CD8-positive, alpha-beta memory T cell (primary cell): ENCODE measurements around the gene PLEKHA4. TPM values are rescaled to one million over a fixed set of nuclear protein-coding genes. Genes with fewer than 3 reads are reported as not detected.
A peak's percentile ranks its signal among the peaks of the same experiment; 100 is the strongest.

Experiments
- CTCF ChIA-PET: fragments of 350-600 bp; sonication (Branson Sonifier 250); formaldehyde crosslinking; loops from one replicate; lab custom pipeline; 2021; ENCODE audit warnings: antibody characterized with exemption; lab: Charles Lee
- POLR2A ChIA-PET: fragments of 350-600 bp; sonication (Branson Sonifier 250); formaldehyde crosslinking; loops from one replicate; lab custom pipeline; 2021; ENCODE audit warnings: antibody characterized with exemption; lab: Charles Lee
- DNase-seq, 5 donors: peaks; one replicate each; pipeline versions ENCODE4 v3.0.0 to v3.0.0-alpha.2; 2020 to 2022; ENCODE audit warnings: mixed read lengths in 1 of 5
- H3K27ac ChIP-seq: one replicate; pipeline ENCODE4 v1.7.0; 2013; ENCODE audit warnings: low read depth, mild to moderate bottlenecking, low read length, moderate library complexity
- H3K27me3 ChIP-seq: 2 replicates; pipeline ENCODE4 v1.7.0; 2013; ENCODE audit warnings: low read length, mild to moderate bottlenecking; ENCODE audit not compliant: insufficient read depth, poor library complexity, severe bottlenecking
- H3K36me3 ChIP-seq: 2 replicates; pipeline ENCODE4 v1.7.0; 2013; ENCODE audit warnings: mild to moderate bottlenecking, low read length, moderate library complexity; ENCODE audit not compliant: insufficient read depth
- H3K4me1 ChIP-seq: 2 replicates; pipeline ENCODE4 v1.7.0; 2013; ENCODE audit warnings: mild to moderate bottlenecking, low read length, moderate library complexity; ENCODE audit not compliant: insufficient read depth
- H3K4me3 ChIP-seq: 2 replicates; pipeline ENCODE4 v1.7.0; 2013; ENCODE audit warnings: mild to moderate bottlenecking, low read length
- H3K9me3 ChIP-seq: 2 replicates; pipeline ENCODE4 v1.7.0; 2013; ENCODE audit warnings: mild to moderate bottlenecking, low read length
- H3K27ac Mint-ChIP-seq, 8 donors: one replicate each; pipeline ENCODE4 v1.8.0; 2020 to 2021; ENCODE audit warnings: mixed read lengths in 8 of 8, mild to moderate bottlenecking in 6 of 8, inconsistent platforms in 3 of 8, moderate library complexity in 3 of 8
- H3K27me3 Mint-ChIP-seq, 2 donors: one replicate each; pipeline ENCODE4 v1.8.0; 2020 to 2021; ENCODE audit warnings: mixed read lengths in 2 of 2, mild to moderate bottlenecking in 1 of 2, moderate library complexity in 1 of 2
- H3K36me3 Mint-ChIP-seq, 3 donors: one replicate each; pipeline ENCODE4 v1.8.0; 2020 to 2021; ENCODE audit warnings: mixed read lengths in 3 of 3, inconsistent platforms in 1 of 3, mild to moderate bottlenecking in 1 of 3
- H3K4me1 Mint-ChIP-seq, 3 donors: one replicate each; pipeline ENCODE4 v1.8.0; 2020 to 2021; ENCODE audit warnings: mixed read lengths in 3 of 3, inconsistent platforms in 1 of 3, mild to moderate bottlenecking in 1 of 3
- H3K4me3 Mint-ChIP-seq, 7 donors: one replicate each; pipeline ENCODE4 v1.8.0; 2020 to 2021; ENCODE audit warnings: mixed read lengths in 7 of 7, mild to moderate bottlenecking in 6 of 7, moderate library complexity in 4 of 7, inconsistent platforms in 2 of 7
- H3K9me3 Mint-ChIP-seq, 5 donors: one replicate each; pipeline ENCODE4 v1.8.0; 2020 to 2022; ENCODE audit warnings: mixed read lengths in 5 of 5, mild to moderate bottlenecking in 3 of 5, moderate library complexity in 2 of 5, inconsistent platforms in 1 of 5
- polyA plus RNA-seq: library from polyadenylated mRNA; unstranded; fragments of 300-500 nt; fragmentation: Illumina TruSeq; gene quantifications from one replicate; pipeline ENCODE4 v1.2.3, GENCODE V29; 2021
- total RNA-seq, 2 experiments: library from RNA; stranded (reverse); gene quantifications; one replicate each; pipeline ENCODE4 v1.2.3, GENCODE V29; 2021

Gene PLEKHA4
- total and polyA plus RNA-seq, 3 experiments from 2014 or later = 2.5 to 4.1 (median 2.7) TPM

- H3K4me3 ChIP-seq = no peak overlapping the region
- Mint-ChIP-seq H3K4me1 (no peaks in the 10 kb centered on the region), H3K9me3 (no peaks in the 10 kb centered on the region), H3K36me3 (no peaks in the 10 kb centered on the region), H3K27me3 (no peaks in the 10 kb centered on the region), H3K4me3 (no peak overlapping the region), H3K27ac (no peak overlapping the region)
- DNase-seq = no peak
- POLR2A ChIA-PET = no interaction called here
- H3K36me3 ChIP-seq = no peaks in the 10 kb centered on the region
- H3K4me1 ChIP-seq = no peaks in the 10 kb centered on the region
- CTCF ChIA-PET = no interaction called here
- no peaks in the 10 kb centered on the region for H3K9me3 ChIP-seq
- H3K27me3 ChIP-seq = no peaks in the 10 kb centered on the region
- H3K27ac ChIP-seq = no peak overlapping the region
These were observed 45.9 kb downstream of the PLEKHA4 start for GRCh38 chr19:48822514-48822913.

GRCh38 chr19:48821633-48822032, 46.8 kb downstream of the PLEKHA4 start:
- Mint-ChIP-seq H3K27ac (no peak overlapping the region), H3K4me3 (no peak overlapping the region), H3K27me3 (no peaks in the 10 kb centered on the region), H3K36me3 (no peaks in the 10 kb centered on the region), H3K4me1 (no peaks in the 10 kb centered on the region), H3K9me3 (no peaks in the 10 kb centered on the region)
- H3K4me3 ChIP-seq = no peak overlapping the region
- H3K36me3 ChIP-seq = no peaks in the 10 kb centered on the region
- POLR2A ChIA-PET = no interaction called here
- no peaks in the 10 kb centered on the region for H3K9me3 ChIP-seq
- no peak for DNase-seq
- CTCF ChIA-PET = interaction anchor here (0.6 to 1.4 kb wide), 2 partner anchors 21 to 305 kb away, joined by 3 to 4 read pairs; no protein-coding TSS in a partner anchor
- H3K27me3 ChIP-seq = no peaks in the 10 kb centered on the region
- no peak overlapping the region for H3K27ac ChIP-seq
- H3K4me1 ChIP-seq = no peaks in the 10 kb centered on the region

GRCh38 chr19:48819366-48819816, 49.0 kb downstream of the PLEKHA4 start:
- Histone ChIP-seq H3K27ac (no peak overlapping the region), H3K9me3 (no peaks in the 10 kb centered on the region), H3K27me3 (no peaks in the 10 kb centered on the region), H3K4me1 (peaks cover 5% of the 10 kb centered on the region), H3K36me3 (no peaks in the 10 kb centered on the region), H3K4me3 (no peak overlapping the region)
- no peak overlapping the region for H3K4me3 Mint-ChIP-seq
- CTCF ChIA-PET = no interaction called here
- no peaks in the 10 kb centered on the region for H3K9me3 Mint-ChIP-seq
- POLR2A ChIA-PET = interaction anchor here (0.6 kb wide), 1 partner anchor 174 kb away, joined by 3 read pairs; no protein-coding TSS in a partner anchor
- H3K36me3 Mint-ChIP-seq = no peaks in the 10 kb centered on the region
- H3K4me1 Mint-ChIP-seq = peaks cover 0 to 5% (median 0%) of the 10 kb centered on the region in 3 donors
- peak overlapping the region in 1 of 8 donors; percentile 11 for H3K27ac Mint-ChIP-seq
- DNase-seq = no peak
- H3K27me3 Mint-ChIP-seq = no peaks in the 10 kb centered on the region

- DNase-seq = no peak
- H3K4me3 ChIP-seq = no peak overlapping the region
- no peaks in the 10 kb centered on the region for H3K27me3 Mint-ChIP-seq
- no peak overlapping the region for H3K27ac Mint-ChIP-seq
- peaks cover 0 to 5% (median 0%) of the 10 kb centered on the region in 3 donors for H3K4me1 Mint-ChIP-seq
- ChIA-PET CTCF (no interaction called here), POLR2A (no interaction called here)
- H3K9me3 ChIP-seq = no peaks in the 10 kb centered on the region
- H3K9me3 Mint-ChIP-seq = no peaks in the 10 kb centered on the region
- no peaks in the 10 kb centered on the region for H3K36me3 ChIP-seq
- H3K36me3 Mint-ChIP-seq = no peaks in the 10 kb centered on the region
- no peaks in the 10 kb centered on the region for H3K27me3 ChIP-seq
- H3K4me1 ChIP-seq = peaks cover 5% of the 10 kb centered on the region
- no peak overlapping the region for H3K27ac ChIP-seq
- H3K4me3 Mint-ChIP-seq = no peak overlapping the region
These were observed 50.1 kb downstream of the PLEKHA4 start for GRCh38 chr19:48818234-48818820.

DNA sequence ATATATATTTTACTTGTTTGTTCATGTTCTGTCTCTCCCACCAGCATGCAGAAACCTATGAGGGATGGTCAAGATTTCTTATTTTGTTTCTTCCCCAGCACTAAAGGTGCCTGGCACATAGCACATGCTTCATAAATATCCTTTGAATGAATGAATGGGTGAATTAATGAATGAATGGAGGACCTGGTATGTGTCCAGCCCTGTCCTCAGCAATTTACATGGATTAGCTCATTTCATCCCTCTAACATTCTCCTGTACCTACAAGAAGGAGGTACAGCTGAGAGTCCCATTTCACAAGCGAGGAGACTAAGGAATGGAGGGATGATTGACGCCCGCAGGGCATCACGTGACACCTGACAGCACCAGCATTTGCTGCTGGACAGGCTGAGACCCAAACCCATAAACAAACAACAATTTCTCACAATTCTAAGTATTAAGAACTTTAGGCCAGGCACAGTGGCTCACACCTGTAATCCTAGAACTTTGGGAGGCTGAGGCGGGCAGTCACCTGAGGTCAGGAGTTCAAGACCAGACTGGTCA, 50.8 kb downstream of the PLEKHA4 start:
- no peaks in the 10 kb centered on the region for H3K36me3 ChIP-seq
- no peak for DNase-seq
- Mint-ChIP-seq H3K27ac (no peak overlapping the region), H3K36me3 (no peaks in the 10 kb centered on the region), H3K27me3 (no peaks in the 10 kb centered on the region), H3K4me3 (no peak overlapping the region), H3K4me1 (peaks cover 3 to 8% (median 3%) of the 10 kb centered on the region in 3 donors), H3K9me3 (no peaks in the 10 kb centered on the region)
- H3K4me1 ChIP-seq = peaks cover 5% of the 10 kb centered on the region
- POLR2A ChIA-PET = interaction anchor here (1.5 kb wide), 1 partner anchor 22 kb away, joined by 4 read pairs; no protein-coding TSS in a partner anchor
- no peak overlapping the region for H3K27ac ChIP-seq
- no peaks in the 10 kb centered on the region for H3K9me3 ChIP-seq
- H3K27me3 ChIP-seq = no peaks in the 10 kb centered on the region
- no peak overlapping the region for H3K4me3 ChIP-seq
- CTCF ChIA-PET = no interaction called here

- peaks cover 5% of the 10 kb centered on the region for H3K4me1 ChIP-seq
- H3K4me3 Mint-ChIP-seq = peak overlapping the region in 1 of 7 donors; percentile 38
- no peaks in the 10 kb centered on the region for H3K36me3 ChIP-seq
- no peaks in the 10 kb centered on the region for H3K27me3 Mint-ChIP-seq
- POLR2A ChIA-PET = interaction anchor here (1.5 kb wide), 1 partner anchor 20 kb away, joined by 4 read pairs; no protein-coding TSS in a partner anchor
- peak overlapping the region in 1 of 8 donors; percentile 32 for H3K27ac Mint-ChIP-seq
- no peaks in the 10 kb centered on the region for H3K9me3 Mint-ChIP-seq
- CTCF ChIA-PET = interaction anchor here (0.7 to 2.3 kb wide), 3 partner anchors 18 to 475 kb away, joined by 3 to 7 read pairs (median 5); no protein-coding TSS in a partner anchor
- H3K4me3 ChIP-seq = no peak overlapping the region
- H3K36me3 Mint-ChIP-seq = no peaks in the 10 kb centered on the region
- H3K9me3 ChIP-seq = no peaks in the 10 kb centered on the region
- peaks cover 8 to 15% (median 10%) of the 10 kb centered on the region in 3 donors for H3K4me1 Mint-ChIP-seq
- no peak for DNase-seq
- no peak overlapping the region for H3K27ac ChIP-seq
- no peaks in the 10 kb centered on the region for H3K27me3 ChIP-seq
These were observed 52.4 kb downstream of the PLEKHA4 start for GRCh38 chr19:48815870-48816501.

- peaks cover 15 to 22% (median 19%) of the 10 kb centered on the region in 3 donors for H3K4me1 Mint-ChIP-seq
- DNase-seq = no peak
- H3K36me3 ChIP-seq = no peaks in the 10 kb centered on the region
- peak overlapping the region in 1 of 7 donors; percentile 39 for H3K4me3 Mint-ChIP-seq
- no peaks in the 10 kb centered on the region for H3K27me3 ChIP-seq
- H3K36me3 Mint-ChIP-seq = no peaks in the 10 kb centered on the region
- H3K4me3 ChIP-seq = no peak overlapping the region
- ChIA-PET CTCF (interaction anchor here (1.1 to 2.9 kb wide), 4 partner anchors 19 to 169 kb away, joined by 3 to 11 read pairs (median 6); partner anchors contain the start of gene CA11), POLR2A (no interaction called here)
- H3K27ac Mint-ChIP-seq = peak overlapping the region in 1 of 8 donors; percentile 26
- H3K9me3 Mint-ChIP-seq = no peaks in the 10 kb centered on the region
- H3K9me3 ChIP-seq = no peaks in the 10 kb centered on the region
- peaks cover 11% of the 10 kb centered on the region for H3K4me1 ChIP-seq
- H3K27ac ChIP-seq = no peak overlapping the region
- H3K27me3 Mint-ChIP-seq = no peaks in the 10 kb centered on the region
These were observed 53.5 kb downstream of the PLEKHA4 start for GRCh38 chr19:48814895-48815294.
